Hematopoietic multipotent progenitor cell treated with erythropoietin and hydrocortisone succinate and interleukin-3 and kit ligand, for 15 days (in vitro differentiated cells): ENCODE data around the gene DMWD.
"Not testable (repeated sequence)": the region's sequence is repeated elsewhere in the genome, so short reads cannot be mapped to it uniquely, and the experiment has no call there.

Experiments
- DNase-seq: peaks from one replicate; pipeline ENCODE4 v3.0.0-alpha.2; 2015; ENCODE audit warnings: low spot score

DMWD gene

DNA sequence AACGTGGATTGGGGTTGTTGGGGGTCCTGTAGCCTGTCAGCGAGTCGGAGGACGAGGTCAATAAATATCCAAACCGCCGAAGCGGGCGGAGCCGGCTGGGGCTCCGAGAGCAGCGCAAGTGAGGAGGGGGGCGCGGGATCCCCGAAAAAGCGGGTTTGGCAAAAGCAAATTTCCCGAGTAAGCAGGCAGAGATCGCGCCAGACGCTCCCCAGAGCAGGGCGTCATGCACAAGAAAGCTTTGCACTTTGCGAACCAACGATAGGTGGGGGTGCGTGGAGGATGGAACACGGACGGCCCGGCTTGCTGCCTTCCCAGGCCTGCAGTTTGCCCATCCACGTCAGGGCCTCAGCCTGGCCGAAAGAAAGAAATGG is 22.8 kb downstream of the DMWD start:
- DNase-seq: peak; percentile 61

DNA sequence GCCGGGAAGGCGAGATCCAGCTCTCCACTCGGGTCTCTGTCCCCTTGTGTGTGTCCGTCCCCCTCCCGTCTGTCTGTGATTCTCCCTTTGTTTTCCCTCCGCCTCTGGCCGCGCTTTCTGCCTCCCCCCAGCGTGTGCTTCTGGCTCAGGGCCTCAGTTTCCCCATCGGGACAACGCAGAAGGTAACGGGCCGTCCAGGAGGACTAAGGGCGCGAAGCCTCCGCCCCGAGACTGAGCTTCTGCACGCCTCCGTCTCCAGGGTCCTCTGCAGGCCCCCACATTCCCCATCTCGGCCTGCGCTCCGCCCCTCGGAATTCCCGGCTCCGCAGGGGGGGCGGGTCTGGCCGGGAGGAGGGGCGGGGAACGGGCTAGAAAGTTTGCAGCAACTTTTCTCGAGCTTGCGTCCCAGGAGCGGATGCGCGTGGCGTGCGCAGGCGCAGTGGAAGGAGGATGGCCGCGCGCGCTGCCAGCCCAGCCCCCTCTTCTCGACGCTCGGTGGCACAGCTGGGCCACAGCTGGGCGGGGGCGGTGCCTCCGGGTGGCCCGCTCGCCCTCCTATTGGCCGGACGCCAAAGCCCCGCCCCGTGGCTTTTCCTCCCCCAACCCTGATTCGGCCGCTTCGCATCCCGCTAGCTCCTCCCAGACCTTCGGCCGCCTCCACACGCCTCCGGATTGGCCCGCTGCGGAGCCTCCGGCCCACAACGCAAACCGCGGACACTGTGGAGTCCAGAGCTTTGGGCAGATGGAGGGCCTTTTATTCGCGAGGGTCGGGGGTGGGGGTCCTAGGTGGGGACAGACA is 23.5 kb downstream of the DMWD start, which contains the start of gene SIX5:
Gene SIX5 (minus strand): TSS at position 269 of the 799 bp plus-strand sequence. CDS start 408 bp downstream, outside the sequence.
- DNase-seq: peak; percentile 96

DNA sequence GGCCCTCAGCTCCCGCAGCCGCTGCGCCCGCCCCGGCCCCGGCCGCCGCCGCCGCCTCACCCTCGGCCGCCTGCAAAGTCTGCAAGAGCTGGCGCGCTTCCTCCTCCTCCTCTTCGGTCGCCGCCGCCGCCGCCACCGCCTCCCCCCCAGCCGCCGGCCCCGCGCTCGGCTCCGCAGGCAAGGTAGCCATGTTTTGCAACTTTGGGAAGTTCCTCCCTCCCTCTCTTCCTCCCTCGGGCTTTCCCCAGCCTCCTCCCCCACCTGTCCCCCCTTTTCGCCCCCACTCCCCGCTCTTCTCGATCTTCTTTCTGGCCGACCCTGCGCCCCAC is 24.0 kb downstream of the DMWD start:
- no peak for DNase-seq

- DNase-seq: no peak
These were observed 24.6 kb downstream of the DMWD start for GRCh38 chr19:45767881-45768654.

GRCh38 chr19:45767410-45767880 is 25.2 kb downstream of the DMWD start:
- DNase-seq: no peak

DNA sequence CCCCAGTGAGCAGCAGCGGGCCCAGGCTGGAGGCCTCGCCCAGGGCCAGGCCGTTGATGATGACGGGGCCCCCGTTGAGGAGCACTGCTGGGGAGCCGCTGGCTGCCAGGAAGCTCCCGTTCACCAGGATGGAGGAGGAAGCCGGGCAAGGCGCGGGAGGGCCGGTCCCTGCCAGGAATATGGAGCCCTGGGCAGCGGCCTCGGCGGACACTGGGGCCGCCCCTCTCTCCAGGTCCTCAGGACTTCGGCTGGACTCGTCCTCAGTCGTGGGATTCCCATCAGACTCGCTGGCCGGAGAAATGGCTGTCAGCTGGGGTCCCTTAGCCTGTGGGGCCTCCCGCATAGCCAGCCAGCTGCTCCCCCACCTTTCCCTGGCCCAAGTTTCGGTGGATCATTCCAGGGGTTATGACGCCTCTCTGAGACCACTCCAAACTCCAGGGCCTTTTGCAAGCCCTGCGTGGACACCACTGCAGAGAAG is 25.7 kb downstream of the DMWD start:
- DNase-seq: no peak

DNA sequence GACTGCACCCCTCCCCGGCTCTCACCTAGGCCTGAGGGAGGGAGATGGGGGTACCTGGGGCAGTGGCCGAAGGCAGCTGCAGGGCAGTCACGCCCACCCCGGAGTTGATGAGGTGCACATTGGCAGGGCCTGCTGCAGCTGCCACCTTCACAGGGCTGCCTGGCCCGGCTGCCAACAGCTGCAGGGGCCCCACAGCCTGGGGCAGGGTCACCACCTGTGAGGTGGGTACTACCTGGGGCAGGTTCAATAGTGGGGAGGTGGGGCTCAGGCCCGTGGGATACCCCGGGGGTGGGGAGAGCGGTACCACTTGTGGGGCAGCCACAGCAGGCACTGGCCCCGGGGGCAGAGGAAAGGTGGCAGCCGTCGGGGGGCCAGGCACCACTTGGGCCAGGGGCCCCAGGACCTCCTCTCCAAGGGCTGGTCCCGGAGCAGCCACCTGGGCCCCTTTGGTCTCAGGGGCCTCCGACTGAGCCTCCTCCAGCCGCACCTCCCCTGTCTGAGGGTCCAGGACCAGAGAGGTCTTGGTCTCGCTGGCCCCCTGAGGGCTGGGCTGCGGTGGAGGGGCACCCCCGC is 26.3 kb downstream of the DMWD start:
- DNase-seq: no peak

GRCh38 chr19:45765702-45766295 is 26.8 kb downstream of the DMWD start:
- no peak for DNase-seq

GRCh38 chr19:45764945-45765701 is 27.5 kb downstream of the DMWD start:
- DNase-seq: no peak

DNA sequence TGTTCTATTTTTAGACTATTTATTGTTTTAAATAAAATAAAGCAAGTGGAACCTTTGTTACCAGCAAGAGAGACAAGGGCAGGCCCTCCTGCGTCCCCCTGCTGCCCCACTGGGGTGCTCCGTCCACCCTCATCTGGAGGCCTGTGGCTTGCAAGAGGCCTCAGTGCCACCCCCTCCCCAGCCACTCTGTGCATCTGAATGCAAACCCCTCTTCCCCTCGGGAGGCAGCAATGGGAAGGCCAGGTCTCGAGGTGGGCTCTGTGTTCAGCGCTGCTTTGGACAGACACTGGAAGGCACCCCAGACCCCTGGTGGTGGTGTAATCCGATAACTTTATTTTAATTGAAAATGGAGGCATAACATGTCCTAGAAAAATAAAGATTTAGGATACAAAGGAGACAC is 28.2 kb downstream of the DMWD start:
- DNase-seq: no peak

- no peak for DNase-seq
These were observed 28.9 kb downstream of the DMWD start for GRCh38 chr19:45763691-45764294.

DNA sequence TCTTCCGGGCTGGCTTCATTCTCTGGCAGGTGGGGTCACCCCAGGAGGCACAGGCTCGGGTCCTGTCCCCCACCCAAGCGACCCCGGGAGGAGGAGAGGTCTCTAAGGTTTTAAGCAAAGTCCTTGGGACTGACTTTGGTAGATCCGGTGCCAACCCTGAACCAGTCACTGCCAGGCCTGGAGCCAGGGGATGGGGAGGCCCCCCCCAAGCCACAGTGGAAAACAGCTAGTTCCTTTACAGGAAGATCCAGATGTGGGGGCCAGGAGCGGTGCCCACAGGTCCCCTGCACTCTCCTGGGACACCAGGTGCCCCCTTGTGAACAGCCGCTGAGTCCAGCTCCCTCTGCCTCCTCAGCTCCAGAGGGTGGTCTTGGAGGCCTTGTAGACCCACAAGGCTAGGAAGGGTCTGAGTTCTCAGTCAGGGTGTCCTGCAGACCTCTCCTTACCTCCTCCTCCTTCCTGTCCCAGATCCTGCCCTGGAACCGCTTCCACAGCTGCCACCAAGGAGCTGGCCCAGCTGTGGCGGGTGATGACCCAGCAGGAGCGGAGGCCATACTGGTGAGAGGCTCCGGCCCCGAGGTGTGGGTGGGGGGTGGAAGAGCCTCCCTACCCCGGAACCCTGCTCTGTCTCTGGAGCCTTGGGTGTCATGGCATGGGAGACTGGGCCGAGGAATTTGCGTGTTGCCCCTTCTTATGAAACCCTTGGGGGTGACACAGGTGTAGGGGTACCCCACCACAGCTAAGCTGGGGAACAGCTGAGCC is 29.6 kb downstream of the DMWD start:
- DNase-seq: no peak

- no peak for DNase-seq
These were observed 30.9 kb downstream of the DMWD start for GRCh38 chr19:45761714-45762113.

DNA sequence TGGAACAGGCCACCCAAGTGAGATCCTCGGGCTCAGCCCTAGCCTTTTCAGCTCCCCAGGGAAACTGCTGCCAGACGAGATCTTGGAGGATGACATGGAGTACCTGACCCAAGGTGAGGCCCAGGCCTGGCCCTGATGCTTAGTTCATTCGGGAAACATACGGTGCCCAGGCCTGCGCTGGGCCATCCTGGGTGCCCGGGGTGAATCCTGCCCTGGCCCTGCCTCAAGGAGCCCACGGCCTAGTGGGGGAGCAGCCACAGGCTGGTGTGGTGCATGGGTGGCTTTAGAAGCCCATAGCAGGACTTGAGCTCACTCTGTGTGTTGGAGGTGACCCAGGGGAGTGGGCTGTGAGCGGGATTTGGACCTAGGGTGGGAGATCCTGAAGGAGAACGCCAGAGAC is 33.7 kb downstream of the DMWD start:
- no peak for DNase-seq

DNA sequence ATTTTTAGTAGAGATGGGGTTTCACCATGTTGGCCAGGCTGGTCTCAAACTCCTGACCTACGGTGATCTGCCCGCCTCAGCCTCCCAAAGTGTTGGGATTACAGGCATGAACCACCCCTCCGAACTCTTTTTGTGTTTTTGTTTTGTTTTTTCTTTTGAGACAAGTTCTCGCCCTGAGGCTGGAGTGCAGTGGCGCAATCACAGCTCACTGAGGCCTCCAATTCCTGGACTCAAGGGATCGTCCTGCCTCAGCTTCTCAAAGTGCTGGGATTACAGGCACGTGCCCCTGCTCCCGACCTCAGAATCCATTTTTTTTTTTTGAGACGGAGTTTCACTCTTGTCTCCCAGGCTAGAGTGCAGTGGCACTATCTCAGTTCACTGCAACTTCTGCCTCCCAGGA is 35.0 kb downstream of the DMWD start:
- no peak for DNase-seq

DNA sequence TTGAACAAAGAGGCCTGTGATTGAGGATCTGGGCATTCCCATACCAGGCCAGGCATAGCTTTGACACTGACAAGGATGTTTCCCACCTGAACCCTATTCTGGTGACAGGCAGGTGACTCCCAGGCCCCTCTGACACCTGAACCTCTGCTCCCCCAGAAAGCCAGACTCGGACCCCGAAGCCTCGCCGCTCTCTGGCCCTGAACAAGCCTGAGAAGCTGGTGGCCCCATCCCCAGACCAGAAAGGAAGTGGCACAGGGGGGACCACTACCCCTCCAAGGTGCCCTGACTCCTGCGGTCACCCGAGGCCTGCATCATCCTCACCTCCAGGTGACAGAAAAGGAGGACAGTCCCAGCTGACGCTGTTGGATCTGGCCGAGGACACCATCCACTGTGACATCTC is 38.3 kb downstream of the DMWD start:
- DNase-seq: no peak

DNA sequence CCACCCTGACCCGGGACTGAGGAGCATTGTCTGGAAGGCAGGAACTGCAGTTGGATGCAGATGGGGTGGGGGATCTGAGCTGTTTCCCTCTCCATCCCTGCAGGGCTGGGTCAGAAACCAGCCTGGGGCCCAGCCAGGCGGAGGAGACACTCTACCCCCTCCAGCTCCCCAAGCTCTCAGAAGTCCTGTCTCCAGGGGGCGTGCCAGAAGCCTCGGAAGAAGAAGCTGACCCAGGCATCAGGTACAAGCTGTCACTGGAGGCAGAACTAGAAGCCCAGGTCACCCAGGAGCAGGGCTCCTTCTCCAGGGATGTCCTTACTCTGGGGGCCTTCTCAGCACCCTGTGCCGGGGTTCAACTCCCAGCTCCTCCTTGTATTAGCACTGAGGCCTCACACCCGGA is 39.1 kb downstream of the DMWD start:
- DNase-seq: no peak

GRCh38 chr19:45752639-45753038 is 40.0 kb downstream of the DMWD start:
- peak; percentile 25 for DNase-seq

DNA sequence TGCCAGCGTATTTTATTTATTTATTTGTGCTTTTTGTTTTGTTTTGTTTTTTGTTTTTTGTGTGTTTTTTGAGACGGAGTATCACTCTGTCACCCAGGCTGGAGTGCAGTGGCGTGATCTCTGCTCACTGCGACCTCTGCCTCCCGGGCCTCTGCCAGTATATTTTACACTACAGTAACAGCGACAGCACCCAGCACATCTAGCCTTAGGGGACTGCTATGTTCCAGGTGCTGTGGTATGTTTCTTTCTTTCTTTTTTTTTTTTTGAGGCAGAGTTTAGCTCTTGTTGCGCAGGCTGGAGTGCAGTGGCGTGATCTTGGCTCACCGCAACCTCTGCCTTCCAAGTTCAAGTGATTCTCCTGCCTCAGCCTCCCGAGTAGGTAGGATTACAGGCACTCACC is 41.2 kb downstream of the DMWD start:
- DNase-seq: not testable (repeated sequence)

DNA sequence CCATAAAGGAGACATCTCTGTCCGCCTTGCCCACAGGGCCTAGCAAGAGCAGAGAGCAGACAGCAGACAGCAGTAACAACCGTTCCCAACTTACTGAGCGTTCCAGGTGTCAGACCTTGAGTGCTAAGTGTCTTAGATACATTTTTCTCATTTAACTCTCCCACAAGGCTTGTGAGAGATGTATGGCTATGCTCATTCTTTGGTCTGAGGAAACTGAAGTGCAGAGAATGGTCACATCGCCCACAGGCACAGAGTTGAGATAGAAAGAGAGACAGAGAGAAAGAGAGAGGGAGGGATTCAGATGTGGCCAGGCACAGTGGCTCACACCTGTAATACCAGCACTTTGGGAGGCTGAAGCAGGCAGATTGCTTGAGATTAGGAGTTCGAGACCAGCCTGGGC is 45.1 kb downstream of the DMWD start:
- no peak for DNase-seq

GRCh38 chr19:45746866-45747265 is 45.8 kb downstream of the DMWD start:
- no peak for DNase-seq
